Neural progenitor cell (in vitro differentiated cells): ENCODE results near the gene GDPD4. TPM values are rescaled to one million over a fixed set of nuclear protein-coding genes. Genes with fewer than 3 reads are reported as not detected.

Source experiments
- DNase-seq: peaks from one replicate; pipeline ENCODE4 v3.0.0-alpha.2; 2016; ENCODE audit warnings: low spot score
- H2AFZ ChIP-seq: fragments of 200-600 bp; sonication (generic); replicated peaks from 2 replicates; pipeline ENCODE4 v1.6.1; 2016; ENCODE audit warnings: antibody characterized with exemption
- H3F3A ChIP-seq: fragments of 200-600 bp; sonication (generic); 2 replicates; pipeline ENCODE4 v1.6.1; 2016; ENCODE audit warnings: antibody characterized with exemption, low read depth
- H3K27ac ChIP-seq: fragments of 200-600 bp; sonication (generic); 2 replicates; pipeline ENCODE4 v1.5.1; 2016; ENCODE audit warnings: mild to moderate bottlenecking
- H3K27me3 ChIP-seq: fragments of 200-600 bp; sonication (generic); 2 replicates; pipeline ENCODE4 v1.6.1; 2016; ENCODE audit warnings: mild to moderate bottlenecking, moderate library complexity
- H3K36me3 ChIP-seq: fragments of 200-600 bp; sonication (generic); 2 replicates; pipeline ENCODE4 v1.5.1; 2016
- H3K4me1 ChIP-seq: fragments of 200-600 bp; sonication (generic); 2 replicates; pipeline ENCODE4 v1.6.1; 2016; ENCODE audit warnings: mixed run types
- H3K4me2 ChIP-seq: fragments of 200-600 bp; sonication (generic); 2 replicates; pipeline ENCODE4 v1.6.1; 2016
- H3K4me3 ChIP-seq: fragments of 200-600 bp; sonication (generic); 2 replicates; pipeline ENCODE4 v1.5.1; 2016
- H3K79me2 ChIP-seq: fragments of 200-600 bp; sonication (generic); 2 replicates; pipeline ENCODE4 v1.6.1; 2016; ENCODE audit warnings: low read depth
- H3K9ac ChIP-seq: fragments of 200-600 bp; sonication (generic); 2 replicates; pipeline ENCODE4 v1.6.1; 2016
- H3K9me3 ChIP-seq: fragments of 200-600 bp; sonication (generic); 2 replicates; pipeline ENCODE4 v1.5.1; 2016; ENCODE audit warnings: low read depth
- H4K20me1 ChIP-seq: fragments of 200-600 bp; sonication (generic); 2 replicates; pipeline ENCODE4 v1.6.1; 2016; ENCODE audit warnings: low read depth
- H3K27ac Mint-ChIP-seq: 3 replicates; pipeline ENCODE4 v1.8.0; 2021; ENCODE audit warnings: mixed read lengths
- H3K27me3 Mint-ChIP-seq: 2 replicates; pipeline ENCODE4 v1.8.0; 2022; ENCODE audit warnings: low read depth, mild to moderate bottlenecking, inconsistent platforms, moderate library complexity, mixed read lengths; ENCODE audit not compliant: insufficient read depth
- H3K36me3 Mint-ChIP-seq: 3 replicates; pipeline ENCODE4 v1.8.0; 2021; ENCODE audit warnings: mixed read lengths
- H3K4me1 Mint-ChIP-seq: 3 replicates; pipeline ENCODE4 v1.8.0; 2021; ENCODE audit warnings: mixed read lengths
- H3K4me3 Mint-ChIP-seq: 3 replicates; pipeline ENCODE4 v1.8.0; 2021; ENCODE audit warnings: mild to moderate bottlenecking, moderate library complexity, mixed read lengths
- H3K9me3 Mint-ChIP-seq: 3 replicates; pipeline ENCODE4 v1.8.0; 2020; ENCODE audit warnings: mixed read lengths
- CTCF ChIP-seq: fragments of 200-600 bp; sonication (generic); IDR thresholded peaks from 2 replicates; pipeline ENCODE4 v1.5.1; 2017; ENCODE audit warnings: antibody characterized with exemption, mild to moderate bottlenecking
- EZH2 ChIP-seq: fragments of 200-600 bp; sonication (generic); IDR thresholded peaks from 2 replicates; pipeline ENCODE4 v1.6.1; 2017; ENCODE audit warnings: antibody characterized with exemption, mild to moderate bottlenecking, moderate library complexity
- EZH2phosphoT487 ChIP-seq: fragments of 200-600 bp; sonication (generic); IDR thresholded peaks from 2 replicates; pipeline ENCODE4 v1.6.1; 2017; ENCODE audit warnings: antibody characterized with exemption
- total RNA-seq: library from RNA; depleted of rRNA; stranded (reverse); fragments of >200 nt; gene quantifications from 2 replicates; pipeline ENCODE4 v1.2.3, GENCODE V29; 2015; ENCODE audit warnings: low replicate concordance

Gene GDPD4
- total RNA-seq: not detected in 2 replicates

- no peaks in the 10 kb centered on the region for H3K9me3 Mint-ChIP-seq
- H3K27me3 ChIP-seq: no peaks in the 10 kb centered on the region
- H3K4me3 Mint-ChIP-seq: no peak within 1 kb of the TSS
- H4K20me1 ChIP-seq: no peaks in the 10 kb centered on the region
- no peak within 1 kb of the TSS for H3K27ac ChIP-seq
- no peak within 1 kb of the TSS for H3K27ac Mint-ChIP-seq
- no peaks in the 10 kb centered on the region for H3K36me3 Mint-ChIP-seq
- no peak for DNase-seq
- H3K36me3 ChIP-seq: no peaks in the 10 kb centered on the region
- peaks cover 2% of the 10 kb centered on the region for H3K27me3 Mint-ChIP-seq
- H3K9ac ChIP-seq: no peak within 1 kb of the TSS
- no peaks in the 10 kb centered on the region for H3K9me3 ChIP-seq
- peaks cover 23% of the 10 kb centered on the region for H3K4me1 ChIP-seq
- H3K4me1 Mint-ChIP-seq: no peaks in the 10 kb centered on the region
- H3F3A ChIP-seq: no peaks in the 10 kb centered on the region
- no peak within 1 kb of the TSS for H3K4me3 ChIP-seq
- no peaks in the 10 kb centered on the region for H3K79me2 ChIP-seq
- TF ChIP-seq EZH2phosphoT487 (no peak), EZH2 (no peak), CTCF (no peak)
- no peak within 1 kb of the TSS for H3K4me2 ChIP-seq
- H2AFZ ChIP-seq: no peak within 1 kb of the TSS
Measured at GRCh38 chr11:77301510-77301909, at the start of gene GDPD4. TSS of gene GDPD4 (minus strand) at chr11:77301686. CDS start at chr11:77285137, 16,549 bp downstream.

GRCh38 chr11:77347948-77348347 lies 46.5 kb upstream of the GDPD4 start:
- no peak for TF ChIP-seq EZH2phosphoT487
- TF ChIP-seq EZH2: no peak
- no peak for TF ChIP-seq CTCF

GRCh38 chr11:77346906-77347603 lies 45.6 kb upstream of the GDPD4 start:
- H3K27me3 ChIP-seq: no peaks in the 10 kb centered on the region
- no peaks in the 10 kb centered on the region for H3K4me1 ChIP-seq
- H3K4me1 Mint-ChIP-seq: no peaks in the 10 kb centered on the region
- no peaks in the 10 kb centered on the region for H4K20me1 ChIP-seq
- H3K9me3 ChIP-seq: no peaks in the 10 kb centered on the region
- no peak overlapping the region for H3K27ac ChIP-seq
- no peaks in the 10 kb centered on the region for H3K36me3 ChIP-seq
- no peaks in the 10 kb centered on the region for H3K79me2 ChIP-seq
- peaks cover 7% of the 10 kb centered on the region for H3K36me3 Mint-ChIP-seq
- H2AFZ ChIP-seq: no peak overlapping the region
- TF ChIP-seq EZH2phosphoT487: no peak
- no peak for TF ChIP-seq EZH2
- no peak for TF ChIP-seq CTCF
- H3K4me3 ChIP-seq: no peak overlapping the region
- no peak overlapping the region for H3K4me2 ChIP-seq
- H3K27me3 Mint-ChIP-seq: no peaks in the 10 kb centered on the region
- no peaks in the 10 kb centered on the region for H3F3A ChIP-seq
- H3K9me3 Mint-ChIP-seq: no peaks in the 10 kb centered on the region
- DNase-seq: no peak
- no peak overlapping the region for H3K4me3 Mint-ChIP-seq
- no peak overlapping the region for H3K9ac ChIP-seq
- no peak overlapping the region for H3K27ac Mint-ChIP-seq

More at GRCh38 chr11:77347948-77348347, 46.5 kb upstream of the GDPD4 start:
- no peaks in the 10 kb centered on the region for H3K27me3 ChIP-seq
- H3K79me2 ChIP-seq: no peaks in the 10 kb centered on the region
- H3K27ac Mint-ChIP-seq: no peak overlapping the region
- H3K4me3 Mint-ChIP-seq: no peak overlapping the region
- H3K9ac ChIP-seq: no peak overlapping the region
- peaks cover 7% of the 10 kb centered on the region for H3K36me3 Mint-ChIP-seq
- no peak overlapping the region for H3K4me2 ChIP-seq
- H3K27ac ChIP-seq: no peak overlapping the region
- H3K27me3 Mint-ChIP-seq: no peaks in the 10 kb centered on the region
- H3K4me3 ChIP-seq: no peak overlapping the region
- no peaks in the 10 kb centered on the region for H3K4me1 Mint-ChIP-seq
- H3F3A ChIP-seq: no peaks in the 10 kb centered on the region
- no peaks in the 10 kb centered on the region for H4K20me1 ChIP-seq
- H2AFZ ChIP-seq: no peak overlapping the region
- H3K9me3 ChIP-seq: no peaks in the 10 kb centered on the region
- H3K36me3 ChIP-seq: no peaks in the 10 kb centered on the region
- H3K4me1 ChIP-seq: no peaks in the 10 kb centered on the region
- no peak for DNase-seq
- no peaks in the 10 kb centered on the region for H3K9me3 Mint-ChIP-seq
